ENCODE results near the gene ZNF644.

ZNF644 gene

GRCh38 chr1:91006113-91006908, 15.5 kb downstream of the ZNF644 start:
- no peaks in the 10 kb centered on the region for H3K27me3 ChIP-seq (ENCODE audit: insufficient read depth, low read length)
- H4K20me1 ChIP-seq (ENCODE audit: insufficient read depth, low read length): no peaks in the 10 kb centered on the region
- H3F3A ChIP-seq (ENCODE audit: insufficient read depth, low read length): no peaks in the 10 kb centered on the region
- peaks cover 19% of the 10 kb centered on the region for H3K36me3 ChIP-seq (ENCODE audit: insufficient read depth, low read length)
- no peaks in the 10 kb centered on the region for H3K9me2 ChIP-seq (ENCODE audit: low read depth, low read length)
- TF ChIP-seq CTCF (IDR thresholded peaks at IDR 0.05; ENCODE audit: low read length) (no peak), EZH2 (IDR thresholded peaks at IDR 0.05; ENCODE audit: borderline replicate concordance, low read length) (no peak)
- no peak overlapping the region for H3K27ac ChIP-seq (ENCODE audit: low read depth, low read length, poor library complexity, severe bottlenecking)
- H3K9ac ChIP-seq (ENCODE audit: low read length): no peak overlapping the region
- H3K4me1 ChIP-seq (ENCODE audit: insufficient read depth, low read length, severe bottlenecking): no peaks in the 10 kb centered on the region
- H3K9me3 ChIP-seq (ENCODE audit: low read length): peaks cover 2% of the 10 kb centered on the region; the same call in 1 of the 2 replicates
- H3K4me2 ChIP-seq (ENCODE audit: low read length): no peak overlapping the region
- peaks cover 80% of the 10 kb centered on the region for H3K79me2 ChIP-seq (ENCODE audit: insufficient read depth, low read length)
- H3K4me3 ChIP-seq (ENCODE audit: low read depth, low read length, poor library complexity, severe bottlenecking): no peak overlapping the region
- H2AFZ ChIP-seq (ENCODE audit: low read length): no peak overlapping the region

- no peaks in the 10 kb centered on the region for H3F3A ChIP-seq (ENCODE audit: insufficient read depth, low read length)
- no peak overlapping the region for H3K4me2 ChIP-seq (ENCODE audit: low read length)
- peaks cover 2% of the 10 kb centered on the region; the same call in 1 of the 2 replicates for H3K9me3 ChIP-seq (ENCODE audit: low read length)
- H3K36me3 ChIP-seq (ENCODE audit: insufficient read depth, low read length): peaks cover 19% of the 10 kb centered on the region
- no peaks in the 10 kb centered on the region for H3K27me3 ChIP-seq (ENCODE audit: insufficient read depth, low read length)
- H3K79me2 ChIP-seq (ENCODE audit: insufficient read depth, low read length): peaks cover 70% of the 10 kb centered on the region
- no peak overlapping the region for H3K27ac ChIP-seq (ENCODE audit: low read depth, low read length, poor library complexity, severe bottlenecking)
- TF ChIP-seq EZH2 (IDR thresholded peaks at IDR 0.05; ENCODE audit: borderline replicate concordance, low read length): no peak
- no peak for TF ChIP-seq CTCF (IDR thresholded peaks at IDR 0.05; ENCODE audit: low read length)
- H3K9ac ChIP-seq (ENCODE audit: low read length): no peak overlapping the region
- H3K9me2 ChIP-seq (ENCODE audit: low read depth, low read length): no peaks in the 10 kb centered on the region
- H4K20me1 ChIP-seq (ENCODE audit: insufficient read depth, low read length): no peaks in the 10 kb centered on the region
- H3K4me3 ChIP-seq (ENCODE audit: low read depth, low read length, poor library complexity, severe bottlenecking): no peak overlapping the region
- no peak overlapping the region for H2AFZ ChIP-seq (ENCODE audit: low read length)
- no peaks in the 10 kb centered on the region for H3K4me1 ChIP-seq (ENCODE audit: insufficient read depth, low read length, severe bottlenecking)
Measured at GRCh38 chr1:91005285-91005684, 16.6 kb downstream of the ZNF644 start.

GRCh38 chr1:91004145-91004544, 17.7 kb downstream of the ZNF644 start:
- no peak overlapping the region for H3K4me2 ChIP-seq (ENCODE audit: low read length)
- peaks cover 62% of the 10 kb centered on the region for H3K79me2 ChIP-seq (ENCODE audit: insufficient read depth, low read length)
- H3K4me3 ChIP-seq (ENCODE audit: low read depth, low read length, poor library complexity, severe bottlenecking): no peak overlapping the region
- H2AFZ ChIP-seq (ENCODE audit: low read length): no peak overlapping the region
- H3K4me1 ChIP-seq (ENCODE audit: insufficient read depth, low read length, severe bottlenecking): no peaks in the 10 kb centered on the region
- H3K9ac ChIP-seq (ENCODE audit: low read length): no peak overlapping the region
- peaks cover 19% of the 10 kb centered on the region for H3K36me3 ChIP-seq (ENCODE audit: insufficient read depth, low read length)
- H3K27me3 ChIP-seq (ENCODE audit: insufficient read depth, low read length): no peaks in the 10 kb centered on the region
- TF ChIP-seq CTCF (IDR thresholded peaks at IDR 0.05; ENCODE audit: low read length) (no peak), EZH2 (IDR thresholded peaks at IDR 0.05; ENCODE audit: borderline replicate concordance, low read length) (no peak)
- H3K9me2 ChIP-seq (ENCODE audit: low read depth, low read length): no peaks in the 10 kb centered on the region
- peaks cover 2% of the 10 kb centered on the region; the same call in 1 of the 2 replicates for H3K9me3 ChIP-seq (ENCODE audit: low read length)
- H3F3A ChIP-seq (ENCODE audit: insufficient read depth, low read length): no peaks in the 10 kb centered on the region
- H4K20me1 ChIP-seq (ENCODE audit: insufficient read depth, low read length): no peaks in the 10 kb centered on the region
- no peak overlapping the region for H3K27ac ChIP-seq (ENCODE audit: low read depth, low read length, poor library complexity, severe bottlenecking)
